ENCODE measurements around the gene RIMBP3C. TPM values are rescaled to one million over a fixed set of nuclear protein-coding genes. Genes with fewer than 3 reads are reported as not detected.
"Not testable (repeated sequence)": the region's sequence is repeated elsewhere in the genome, so short reads cannot be mapped to it uniquely, and the experiment has no call there.

The RIMBP3C gene
- total RNA-seq, 1 donor from 2014 or later: under 0.01 TPM

DNA sequence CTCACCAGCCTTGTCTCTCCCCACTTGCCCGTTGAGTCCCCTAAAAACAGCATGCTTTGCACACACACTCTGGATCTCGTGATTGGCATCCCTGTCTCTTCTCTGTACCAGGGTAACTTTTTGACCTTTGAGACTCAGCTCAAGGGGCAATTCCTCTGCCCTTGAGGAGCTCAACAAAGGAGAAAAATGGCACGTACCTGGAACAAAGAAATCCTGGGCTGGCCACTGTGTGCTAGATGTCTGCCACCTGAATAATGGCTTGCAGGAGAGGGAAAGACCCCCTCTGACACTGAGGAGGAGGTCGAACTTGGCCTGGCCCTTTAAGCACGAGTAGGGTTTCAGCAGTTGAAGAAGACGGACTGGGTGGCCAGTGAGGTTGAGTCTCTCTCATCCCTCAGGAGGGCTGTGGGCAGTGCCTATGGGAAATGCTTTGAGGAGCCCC, 22.1 kb upstream of the RIMBP3C start:
- TF ChIP-seq, protein P1, sequence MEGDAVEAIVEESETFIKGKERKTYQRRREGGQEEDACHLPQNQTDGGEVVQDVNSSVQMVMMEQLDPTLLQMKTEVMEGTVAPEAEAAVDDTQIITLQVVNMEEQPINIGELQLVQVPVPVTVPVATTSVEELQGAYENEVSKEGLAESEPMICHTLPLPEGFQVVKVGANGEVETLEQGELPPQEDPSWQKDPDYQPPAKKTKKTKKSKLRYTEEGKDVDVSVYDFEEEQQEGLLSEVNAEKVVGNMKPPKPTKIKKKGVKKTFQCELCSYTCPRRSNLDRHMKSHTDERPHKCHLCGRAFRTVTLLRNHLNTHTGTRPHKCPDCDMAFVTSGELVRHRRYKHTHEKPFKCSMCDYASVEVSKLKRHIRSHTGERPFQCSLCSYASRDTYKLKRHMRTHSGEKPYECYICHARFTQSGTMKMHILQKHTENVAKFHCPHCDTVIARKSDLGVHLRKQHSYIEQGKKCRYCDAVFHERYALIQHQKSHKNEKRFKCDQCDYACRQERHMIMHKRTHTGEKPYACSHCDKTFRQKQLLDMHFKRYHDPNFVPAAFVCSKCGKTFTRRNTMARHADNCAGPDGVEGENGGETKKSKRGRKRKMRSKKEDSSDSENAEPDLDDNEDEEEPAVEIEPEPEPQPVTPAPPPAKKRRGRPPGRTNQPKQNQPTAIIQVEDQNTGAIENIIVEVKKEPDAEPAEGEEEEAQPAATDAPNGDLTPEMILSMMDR (IDR thresholded peaks at IDR 0.05; ENCODE audit: insufficient read depth, low read length, severe bottlenecking): no peak
- Histone ChIP-seq H3K27me3 (ENCODE audit: control insufficient read depth, insufficient read depth, low read length) (no peaks in the 10 kb centered on the region), H3K36me3 (ENCODE audit: control insufficient read depth, insufficient read depth, low read length) (peaks cover 5% of the 10 kb centered on the region), H3K4me3 (ENCODE audit: low read depth, low read length) (no peak overlapping the region)
- FAIRE-seq (no peak), DNase-seq (ENCODE audit: low read depth) (no peak)

DNA sequence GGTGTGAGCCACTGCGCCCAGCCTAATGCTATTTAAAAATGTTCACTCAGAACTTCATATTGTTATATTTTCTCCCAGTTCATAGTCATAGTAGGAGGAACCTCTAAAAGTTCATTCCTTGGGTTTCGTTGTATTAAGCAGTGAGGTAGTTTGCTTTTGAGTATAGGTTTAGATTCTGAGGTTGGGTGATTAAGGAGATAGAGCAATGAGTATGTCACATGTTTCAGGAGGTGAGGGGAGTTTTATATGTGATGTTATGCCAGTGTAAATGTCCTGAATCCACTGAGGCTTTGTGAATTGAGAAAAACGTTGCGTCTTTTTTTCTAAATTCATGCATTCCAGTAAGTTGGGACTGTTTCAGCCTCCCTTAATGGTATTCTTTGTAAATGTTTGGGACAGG, 20.4 kb upstream of the RIMBP3C start:
- Histone ChIP-seq H3K27me3 (ENCODE audit: control insufficient read depth, insufficient read depth, low read length) (no peaks in the 10 kb centered on the region), H3K36me3 (ENCODE audit: control insufficient read depth, insufficient read depth, low read length) (peaks cover 5% of the 10 kb centered on the region), H3K4me3 (ENCODE audit: low read depth, low read length) (no peak overlapping the region)
- DNase-seq (ENCODE audit: low read depth) (no peak), FAIRE-seq (no peak)
- TF ChIP-seq, protein P1 (IDR thresholded peaks at IDR 0.05; ENCODE audit: insufficient read depth, low read length, severe bottlenecking): no peak

GRCh38 chr22:21570398-21570797, 19.1 kb upstream of the RIMBP3C start:
- TF ChIP-seq, protein P1 (IDR thresholded peaks at IDR 0.05; ENCODE audit: insufficient read depth, low read length, severe bottlenecking): no peak
- no peaks in the 10 kb centered on the region for H3K27me3 ChIP-seq (ENCODE audit: control insufficient read depth, insufficient read depth, low read length)
- H3K4me3 ChIP-seq (ENCODE audit: low read depth, low read length): no peak overlapping the region
- DNase-seq (ENCODE audit: low read depth): no peak
- peaks cover 5% of the 10 kb centered on the region for H3K36me3 ChIP-seq (ENCODE audit: control insufficient read depth, insufficient read depth, low read length)
- no peak for FAIRE-seq

GRCh38 chr22:21569459-21570170, 18.4 kb upstream of the RIMBP3C start:
- DNase-seq (ENCODE audit: low read depth) (no peak), FAIRE-seq (no peak)
- Histone ChIP-seq H3K36me3 (ENCODE audit: control insufficient read depth, insufficient read depth, low read length) (peaks cover 5% of the 10 kb centered on the region), H3K4me3 (ENCODE audit: low read depth, low read length) (no peak overlapping the region), H3K27me3 (ENCODE audit: control insufficient read depth, insufficient read depth, low read length) (no peaks in the 10 kb centered on the region)
- TF ChIP-seq, protein P1 (IDR thresholded peaks at IDR 0.05; ENCODE audit: insufficient read depth, low read length, severe bottlenecking): no peak

DNA sequence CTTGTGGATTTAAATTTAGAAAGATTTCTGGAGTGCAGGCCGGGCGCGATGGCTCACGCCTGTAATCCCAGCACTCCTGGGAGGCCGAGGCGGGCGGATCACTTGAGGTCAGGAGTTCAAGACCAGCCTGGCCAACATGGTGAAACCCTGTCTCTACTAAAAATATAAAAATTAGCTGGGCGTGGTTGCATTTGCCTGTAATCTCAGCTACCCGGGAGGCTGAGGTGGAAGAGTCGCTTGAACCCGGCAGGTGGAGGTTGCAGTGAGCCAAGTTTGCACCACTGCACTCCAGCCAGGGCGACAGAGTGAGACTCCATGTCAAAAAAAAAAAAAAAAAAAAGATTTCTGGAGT, 17.8 kb upstream of the RIMBP3C start:
- H3K36me3 ChIP-seq (ENCODE audit: control insufficient read depth, insufficient read depth, low read length); DNase-seq (ENCODE audit: low read depth); FAIRE-seq; H3K27me3 ChIP-seq (ENCODE audit: control insufficient read depth, insufficient read depth, low read length): not testable (repeated sequence)
- H3K4me3 ChIP-seq (ENCODE audit: low read depth, low read length): peak overlapping the region; percentile 82

DNA sequence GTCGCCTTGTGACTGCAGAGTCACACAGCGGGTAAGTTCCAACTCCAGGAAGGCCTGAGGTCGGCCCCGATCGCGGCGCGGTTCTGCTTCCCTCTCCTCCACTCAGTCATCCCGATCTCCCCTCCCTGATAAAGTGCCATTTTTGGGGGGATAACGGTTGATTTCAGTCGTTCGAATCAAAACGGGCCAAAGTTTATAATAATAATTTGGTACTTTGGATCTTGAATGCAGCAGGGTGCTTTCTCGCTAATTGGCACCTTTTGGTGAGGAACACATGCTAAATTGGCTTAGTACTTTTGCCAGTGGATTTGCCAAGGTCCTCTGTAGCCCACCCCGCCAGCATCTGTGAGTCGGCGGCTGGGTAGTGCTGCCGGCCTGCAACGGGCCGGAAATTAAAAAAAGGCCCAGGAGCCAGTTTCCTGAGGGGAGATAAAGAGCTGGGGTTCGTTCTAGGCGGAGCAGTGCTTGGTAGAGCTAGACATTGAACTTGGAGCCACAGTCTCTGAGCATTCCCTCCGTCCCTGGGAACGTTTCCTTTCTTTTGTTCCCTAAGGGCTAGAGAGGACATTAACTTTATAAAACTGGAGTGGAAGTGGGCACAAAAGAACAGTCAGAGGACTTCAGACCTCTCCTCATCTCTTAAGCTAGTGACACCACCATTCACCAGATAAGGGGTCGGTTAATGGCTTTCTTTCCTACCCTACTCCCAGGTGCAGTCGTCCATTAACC, 17.2 kb upstream of the RIMBP3C start:
- H3K27me3 ChIP-seq (ENCODE audit: control insufficient read depth, insufficient read depth, low read length): no peaks in the 10 kb centered on the region
- FAIRE-seq (no peak), DNase-seq (ENCODE audit: low read depth) (no peak)
- peaks cover 5% of the 10 kb centered on the region for H3K36me3 ChIP-seq (ENCODE audit: control insufficient read depth, insufficient read depth, low read length)
- peak overlapping the region; percentile 82 for H3K4me3 ChIP-seq (ENCODE audit: low read depth, low read length)
- TF ChIP-seq, protein P1 (IDR thresholded peaks at IDR 0.05; ENCODE audit: insufficient read depth, low read length, severe bottlenecking): no peak

Data from bronchial epithelial cell (primary cell).